Endothelial cell of umbilical vein (primary cell): ENCODE data around the gene ZFYVE9. TPM values are rescaled to one million over a fixed set of nuclear protein-coding genes. Genes with fewer than 3 reads are reported as not detected.

Experiments used
- BruUV-seq: library from RNA; stranded (reverse); fragments of 400-500 nt; replicated peaks from 2 replicates; lab custom pipeline; 2021; lab: Mats Ljungman, UMichigan
- CTCF ChIA-PET: fragments of 300-600, 350-600 bp; sonication (Branson Sonifier 250); formaldehyde crosslinking; loops from one replicate; lab custom pipeline; 2021; ENCODE audit warnings: antibody characterized with exemption, inconsistent platforms; lab: Charles Lee
- POLR2A ChIA-PET: fragments of 300-600, 350-600 bp; sonication (Branson Sonifier 250); formaldehyde crosslinking; loops from one replicate; lab custom pipeline; 2021; ENCODE audit warnings: antibody characterized with exemption, inconsistent platforms; lab: Charles Lee
- DNase-seq: peaks from one replicate; pipeline ENCODE4 v3.0.0-alpha.2; 2011; ENCODE audit warnings: low read depth, low spot score
- FAIRE-seq: peaks from 2 replicates; lab custom pipeline; 2011; peaks lifted over from hg19 to GRCh38; lab: Jason Lieb, UNC
- H2AFZ ChIP-seq: 2 replicates; pipeline ENCODE4 v1.6.0; 2012; ENCODE audit warnings: low read depth, low read length, control low read depth, inconsistent platforms
- H3K27ac ChIP-seq: 2 replicates; pipeline ENCODE4 v1.5.1; 2011; ENCODE audit warnings: low read depth, mild to moderate bottlenecking, control low read depth, low read length, moderate library complexity; ENCODE audit not compliant: insufficient read depth
- H3K27me3 ChIP-seq, 2 experiments: 2 replicates each; pipeline versions ENCODE4 v1.6.0 to v1.6.1; 2011; ENCODE audit warnings: low read length in 2 of 2, mixed read lengths in 1 of 2; ENCODE audit not compliant: control insufficient read depth in 2 of 2, insufficient read depth in 2 of 2
- H3K36me3 ChIP-seq, 2 experiments: 2 replicates in 1 of 2; 3 replicates in 1 of 2; pipeline ENCODE4 v1.5.1; 2011; ENCODE audit warnings: low read length in 2 of 2, mild to moderate bottlenecking in 1 of 2, moderate library complexity in 1 of 2; ENCODE audit not compliant: control insufficient read depth in 2 of 2, insufficient read depth in 2 of 2; ENCODE audit errors: extremely low read depth in 1 of 2
- H3K4me1 ChIP-seq: 3 replicates; pipeline ENCODE4 v1.5.1; 2011; ENCODE audit warnings: mild to moderate bottlenecking, low read length; ENCODE audit not compliant: control insufficient read depth, insufficient read depth; ENCODE audit errors: extremely low read depth
- H3K4me2 ChIP-seq: 2 replicates; pipeline ENCODE4 v1.6.1; 2011; ENCODE audit warnings: low read length, control low read depth, mixed read lengths; ENCODE audit not compliant: insufficient read depth
- H3K4me3 ChIP-seq, 3 experiments: fragments of 200-600 bp in 1 of 3; sonication (generic), shearing (Covaris generic) in 1 of 3; replicated peaks in 1 of 3; 2 replicates each; pipeline ENCODE4 v1.5.1; 2011 to 2016; ENCODE audit warnings: control low read depth in 3 of 3, low read length in 3 of 3, mild to moderate bottlenecking in 2 of 3, inconsistent platforms in 1 of 3, low read depth in 1 of 3, moderate library complexity in 1 of 3; ENCODE audit not compliant: insufficient read depth in 1 of 3
- H3K79me2 ChIP-seq: 2 replicates; pipeline ENCODE4 v1.6.0; 2012; ENCODE audit warnings: low read length, inconsistent platforms; ENCODE audit not compliant: control insufficient read depth, insufficient read depth
- H3K9ac ChIP-seq: replicated peaks from 2 replicates; pipeline ENCODE3; 2011; ENCODE audit warnings: low read length, control low read depth; ENCODE audit not compliant: insufficient read depth; ENCODE audit errors: extremely low read depth
- H3K9me1 ChIP-seq: replicated peaks from 3 replicates; pipeline ENCODE4 v1.6.0; 2011; ENCODE audit warnings: mild to moderate bottlenecking, low read length; ENCODE audit not compliant: control insufficient read depth, insufficient read depth; ENCODE audit errors: extremely low read depth
- H3K9me3 ChIP-seq: replicated peaks from 2 replicates; pipeline ENCODE4 v1.5.1; 2012; ENCODE audit warnings: low read length, inconsistent platforms; ENCODE audit not compliant: control insufficient read depth, insufficient read depth
- H4K20me1 ChIP-seq: replicated peaks from 2 replicates; pipeline ENCODE3; 2011; ENCODE audit warnings: mild to moderate bottlenecking, low read length; ENCODE audit not compliant: control insufficient read depth, insufficient read depth; ENCODE audit errors: extremely low read depth
- EZH2 ChIP-seq: IDR thresholded peaks from 2 replicates; pipeline ENCODE4 v1.6.1; 2012; ENCODE audit warnings: borderline replicate concordance, low read depth, mild to moderate bottlenecking, moderate library complexity, low read length, inconsistent platforms; ENCODE audit not compliant: severe bottlenecking
- FOS ChIP-seq: IDR thresholded peaks from 2 replicates; pipeline ENCODE4 v1.6.1; 2011; ENCODE audit warnings: mild to moderate bottlenecking, low read length, moderate library complexity, borderline replicate concordance; ENCODE audit not compliant: insufficient read depth
- GATA2 ChIP-seq: IDR thresholded peaks from 2 replicates; pipeline ENCODE4 v1.7.0; 2011; ENCODE audit warnings: low read depth, mild to moderate bottlenecking, moderate library complexity, mixed read lengths, low read length; ENCODE audit not compliant: insufficient read length, insufficient read depth
- JUN ChIP-seq: IDR thresholded peaks from 2 replicates; pipeline ENCODE4 v1.6.1; 2011; ENCODE audit warnings: borderline replicate concordance, low read depth; ENCODE audit not compliant: insufficient read length, insufficient read depth
- MYC ChIP-seq: IDR thresholded peaks from one replicate; pipeline ENCODE4 v1.6.1; 2011; ENCODE audit warnings: mild to moderate bottlenecking, low read depth, low read length
- POLR2A ChIP-seq: IDR thresholded peaks from 2 replicates; pipeline ENCODE4 v1.6.1; 2012; ENCODE audit warnings: low read depth, mild to moderate bottlenecking, control low read depth, low read length
- POLR2AphosphoS5 ChIP-seq: IDR thresholded peaks from 2 replicates; pipeline ENCODE4 v1.6.1; 2012; ENCODE audit warnings: low read depth, mild to moderate bottlenecking, control low read depth, low read length, moderate library complexity; ENCODE audit not compliant: insufficient read depth
- dilution Hi-C: fragments of 300-500 bp; cut with MboI; formaldehyde crosslinking; loops from one replicate; pipeline ENCODE4 v1.15.0; 2019; ENCODE audit warnings: low sequenced_read_pairs; ENCODE audit not compliant: extremely low pct_ligation_motif_present
- intact Hi-C: fragments of 100-400 bp; cut with micrococcal nuclease; formaldehyde crosslinking; loops from one replicate; pipeline ENCODE4 v1.10.0; 2022
- polyA plus RNA-seq, 4 experiments: library from polyadenylated mRNA; depleted of rRNA in 3 of 4; stranded (reverse) in 3 of 4; unstranded in 1 of 4; fragments of >200 nt; gene quantifications; 2 replicates each; pipeline versions ENCODE4 v1.2.1 to v1.2.3, GENCODE V29; 2011 to 2012; ENCODE audit warnings: missing spikeins in 1 of 4
- total RNA-seq: library from RNA; stranded (reverse); gene quantifications from 2 replicates; pipeline ENCODE4 v1.2.3, GENCODE V29; 2021
- TF ChIP-seq, protein P1 (sequence below), 2 donors: IDR thresholded peaks; 1 replicate in 1 of 2; 2 replicates in 1 of 2; pipeline ENCODE4 v1.5.1; 2011; ENCODE audit warnings: low read length in 2 of 2, mild to moderate bottlenecking in 2 of 2, moderate library complexity in 2 of 2, control low read depth in 1 of 2, inconsistent platforms in 1 of 2, low read depth in 1 of 2; ENCODE audit not compliant: insufficient read depth in 1 of 2; ENCODE audit errors: extremely low read depth in 1 of 2
- TF ChIP-seq, protein P2 (sequence below): IDR thresholded peaks from 2 replicates; pipeline ENCODE4 v1.6.1; 2011; ENCODE audit not compliant: insufficient read depth, insufficient read length

ZFYVE9 gene
- total and polyA plus RNA-seq, 2 donors (not counting 3 experiments of a cell fraction or from before 2014, with no cell fraction given): 4.1 to 16.8 TPM

DNA sequence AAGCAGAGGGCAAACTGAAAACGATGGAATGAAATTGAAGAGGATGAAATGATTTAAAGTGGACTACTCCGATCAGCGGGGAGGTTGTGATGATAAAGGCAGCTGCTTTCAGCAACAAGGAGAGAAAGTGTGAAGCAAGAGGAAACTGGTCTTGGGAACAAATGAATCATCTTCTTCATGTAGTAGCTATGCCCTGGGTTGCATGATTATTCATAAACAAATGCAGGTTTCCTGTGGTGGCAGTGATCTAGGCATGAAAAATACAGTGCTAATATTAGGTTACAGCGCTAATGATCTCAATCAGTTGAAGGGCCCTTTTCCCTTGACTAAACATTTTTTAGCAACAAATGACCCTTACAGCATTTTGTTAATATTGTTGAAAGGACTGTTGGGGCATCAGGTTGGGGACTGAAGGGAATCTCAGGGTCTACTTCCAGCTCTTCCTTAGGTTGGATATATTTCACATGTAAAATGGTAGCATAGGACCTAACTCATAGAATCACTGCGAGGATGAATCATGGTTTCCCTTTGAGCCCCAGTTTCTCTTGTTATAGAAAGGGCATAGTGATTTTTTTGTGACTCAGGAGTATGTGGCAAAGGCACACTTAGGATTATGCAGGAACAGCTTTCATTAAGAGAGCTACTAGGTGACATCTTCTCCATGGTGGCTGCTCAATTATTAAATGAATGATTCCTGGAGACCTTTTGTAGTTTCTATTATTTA, 1.9 kb upstream of the ZFYVE9 start:
- POLR2A ChIA-PET: interaction anchor here (0.6 kb wide), 1 partner anchor 186 kb away, joined by 4 read pairs; no protein-coding TSS in a partner anchor
- peak overlapping the region; percentile 79 for H3K27ac ChIP-seq
- peak; percentile 93 for DNase-seq

More for the DNA sequence above, 1.9 kb upstream of the ZFYVE9 start:
- Histone ChIP-seq H2AFZ (peak overlapping the region; percentile 68), H3K4me2 (peak overlapping the region; percentile 95), H3K9ac (peak overlapping the region; percentile 59), H3K27me3 (no peaks in the 10 kb centered on the region), H3K9me3 (no peaks in the 10 kb centered on the region), H3K4me3 (peak overlapping the region in 2 of 3 experiments; percentile 11 to 14), H4K20me1 (no peaks in the 10 kb centered on the region), H3K36me3 (no peaks in the 10 kb centered on the region), H3K79me2 (peaks cover 23% of the 10 kb centered on the region), H3K4me1 (peaks cover 33% of the 10 kb centered on the region), H3K9me1 (no peaks in the 10 kb centered on the region)
- FAIRE-seq: peak; percentile 99
- CTCF ChIA-PET: interaction anchor here (0.7 to 2.1 kb wide), 12 partner anchors 10 to 264 kb away, joined by 3 to 18 read pairs (median 3); partner anchors contain the start of genes ORC1 and PRPF38A
- peak; percentile 43 for TF ChIP-seq GATA2
- no peak for TF ChIP-seq EZH2
- peak; percentile 90 for TF ChIP-seq JUN
- TF ChIP-seq MYC: no peak
- TF ChIP-seq, protein P1, sequence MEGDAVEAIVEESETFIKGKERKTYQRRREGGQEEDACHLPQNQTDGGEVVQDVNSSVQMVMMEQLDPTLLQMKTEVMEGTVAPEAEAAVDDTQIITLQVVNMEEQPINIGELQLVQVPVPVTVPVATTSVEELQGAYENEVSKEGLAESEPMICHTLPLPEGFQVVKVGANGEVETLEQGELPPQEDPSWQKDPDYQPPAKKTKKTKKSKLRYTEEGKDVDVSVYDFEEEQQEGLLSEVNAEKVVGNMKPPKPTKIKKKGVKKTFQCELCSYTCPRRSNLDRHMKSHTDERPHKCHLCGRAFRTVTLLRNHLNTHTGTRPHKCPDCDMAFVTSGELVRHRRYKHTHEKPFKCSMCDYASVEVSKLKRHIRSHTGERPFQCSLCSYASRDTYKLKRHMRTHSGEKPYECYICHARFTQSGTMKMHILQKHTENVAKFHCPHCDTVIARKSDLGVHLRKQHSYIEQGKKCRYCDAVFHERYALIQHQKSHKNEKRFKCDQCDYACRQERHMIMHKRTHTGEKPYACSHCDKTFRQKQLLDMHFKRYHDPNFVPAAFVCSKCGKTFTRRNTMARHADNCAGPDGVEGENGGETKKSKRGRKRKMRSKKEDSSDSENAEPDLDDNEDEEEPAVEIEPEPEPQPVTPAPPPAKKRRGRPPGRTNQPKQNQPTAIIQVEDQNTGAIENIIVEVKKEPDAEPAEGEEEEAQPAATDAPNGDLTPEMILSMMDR (IDR thresholded peaks at IDR 0.05; ENCODE audit: extremely low read depth in 1 of 2, insufficient read depth in 1 of 2, low read depth in 1 of 2, low read length in 2 of 2): no peak
- TF ChIP-seq, protein P2, sequence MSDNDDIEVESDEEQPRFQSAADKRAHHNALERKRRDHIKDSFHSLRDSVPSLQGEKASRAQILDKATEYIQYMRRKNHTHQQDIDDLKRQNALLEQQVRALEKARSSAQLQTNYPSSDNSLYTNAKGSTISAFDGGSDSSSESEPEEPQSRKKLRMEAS: no peak
- peak; percentile 82 for TF ChIP-seq FOS
- TF ChIP-seq POLR2A: peak; percentile 54
- TF ChIP-seq POLR2AphosphoS5: peak; percentile 67
- intact Hi-C loops: loop anchor here (5.0 kb wide), 1 partner anchor 547 kb away; no protein-coding TSS in a partner anchor
- BruUV-seq: no TSS peak
- dilution Hi-C loops: no loop called here
